Hematopoietic multipotent progenitor cell treated with erythropoietin and hydrocortisone succinate and interleukin-3 and kit ligand, for 4 days (in vitro differentiated cells): ENCODE results near the gene IL9.
"Not testable (repeated sequence)": the region's sequence is repeated elsewhere in the genome, so short reads cannot be mapped to it uniquely, and the experiment has no call there.

Source experiments
- DNase-seq: peaks from one replicate; pipeline ENCODE4 v3.0.0-alpha.2; 2015

IL9 gene

DNA sequence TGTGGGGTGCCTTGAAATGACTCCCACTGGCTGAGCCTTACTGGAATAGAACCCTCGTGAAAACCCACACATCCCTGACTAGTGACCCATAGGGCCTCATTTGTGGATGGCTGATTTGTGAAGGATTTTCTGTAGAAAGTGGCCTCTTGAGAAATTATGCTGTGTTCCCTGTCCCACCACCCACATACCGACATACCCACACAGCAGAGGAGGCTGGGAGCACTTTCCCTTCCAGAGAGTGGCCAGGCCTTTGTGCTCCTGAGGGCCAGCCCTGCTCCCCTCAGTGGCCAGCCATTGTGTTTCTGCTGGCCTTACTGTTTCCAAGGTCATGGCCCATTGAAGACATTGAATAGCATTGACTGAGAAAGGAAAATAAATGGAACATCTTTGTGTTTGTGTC lies 29.6 kb downstream of the IL9 start:
- DNase-seq = no peak

DNA sequence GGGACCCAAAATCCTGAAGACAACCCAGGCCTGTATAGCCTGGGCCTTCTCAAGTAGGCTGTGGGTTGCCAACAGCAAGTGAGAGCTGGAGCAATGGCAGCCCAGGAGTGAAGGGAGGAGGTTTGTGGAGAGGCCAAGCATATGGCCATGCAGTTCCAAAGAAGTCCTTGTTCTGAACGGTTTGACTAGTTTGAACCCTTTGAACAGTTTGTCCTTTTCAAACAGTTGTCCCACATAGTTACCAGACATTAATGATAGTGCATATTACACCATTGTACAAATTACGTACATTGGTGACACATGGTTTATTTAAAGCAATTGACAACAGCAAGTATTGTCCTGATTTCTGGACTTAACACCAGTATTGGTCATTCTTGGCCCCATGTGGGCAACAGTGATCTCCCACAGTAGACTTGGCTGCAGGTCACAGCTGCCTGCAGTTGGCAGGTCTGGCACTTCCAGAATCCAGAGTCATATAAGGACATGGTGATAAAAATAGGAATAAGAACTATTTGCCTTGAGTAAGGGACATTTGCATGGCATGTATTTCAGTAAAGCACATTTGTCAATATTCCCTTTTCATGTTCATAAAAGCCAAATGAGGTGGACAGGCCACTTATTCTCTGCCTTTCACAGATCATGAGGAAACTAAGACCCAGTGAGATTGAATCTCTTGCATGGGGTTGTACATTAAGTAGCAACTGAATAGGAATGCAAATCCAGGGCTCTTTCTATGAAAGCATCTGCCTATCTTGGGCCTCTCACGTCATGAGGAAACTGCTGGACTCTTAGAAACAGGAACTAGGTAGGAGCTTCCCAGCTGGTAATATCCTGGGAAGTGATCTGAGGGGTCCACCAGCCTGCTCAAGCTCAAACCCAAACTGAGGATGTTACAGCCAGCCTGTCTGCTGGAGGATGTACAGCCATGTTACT lies 30.9 kb downstream of the IL9 start:
- DNase-seq = no peak

DNA sequence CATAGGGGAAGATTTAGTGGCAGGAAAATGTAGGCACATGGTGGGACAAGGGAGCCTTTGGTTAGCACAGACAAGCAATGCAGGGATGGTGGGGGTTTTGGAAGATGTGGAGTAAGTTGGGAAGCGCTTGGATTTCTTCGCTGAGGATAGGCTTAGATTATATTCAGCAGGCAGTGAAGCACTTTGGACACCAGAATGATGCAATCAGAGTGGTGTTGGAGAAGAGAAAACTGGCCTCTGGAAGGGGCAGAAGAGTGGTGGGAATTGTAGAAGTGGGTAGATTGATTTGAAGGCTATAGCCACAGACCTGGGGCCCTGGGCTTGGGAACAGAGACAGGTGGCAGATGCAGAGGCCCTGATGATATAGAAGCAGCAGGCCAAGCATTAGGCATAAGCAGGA lies 32.9 kb downstream of the IL9 start:
- no peak for DNase-seq

DNA sequence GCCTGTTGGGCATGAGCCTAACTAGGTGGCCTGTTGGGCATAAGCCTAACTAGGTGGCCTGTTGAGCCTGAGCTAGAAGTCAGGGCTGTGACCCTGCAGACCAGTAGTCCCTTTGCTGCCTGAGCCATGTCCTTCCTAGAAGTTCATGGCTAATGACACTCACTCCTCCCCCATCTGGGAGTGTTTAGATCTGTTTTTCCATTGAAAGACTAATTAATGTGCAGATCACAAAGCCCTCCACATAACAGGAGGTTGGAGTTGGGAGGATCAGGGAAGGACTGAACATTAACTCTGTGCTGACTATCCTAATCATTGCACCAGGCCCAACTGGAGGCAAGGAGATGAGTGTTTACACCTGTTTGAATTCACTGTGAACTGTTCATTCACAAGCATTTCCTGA lies 33.6 kb downstream of the IL9 start:
- no peak for DNase-seq

DNA sequence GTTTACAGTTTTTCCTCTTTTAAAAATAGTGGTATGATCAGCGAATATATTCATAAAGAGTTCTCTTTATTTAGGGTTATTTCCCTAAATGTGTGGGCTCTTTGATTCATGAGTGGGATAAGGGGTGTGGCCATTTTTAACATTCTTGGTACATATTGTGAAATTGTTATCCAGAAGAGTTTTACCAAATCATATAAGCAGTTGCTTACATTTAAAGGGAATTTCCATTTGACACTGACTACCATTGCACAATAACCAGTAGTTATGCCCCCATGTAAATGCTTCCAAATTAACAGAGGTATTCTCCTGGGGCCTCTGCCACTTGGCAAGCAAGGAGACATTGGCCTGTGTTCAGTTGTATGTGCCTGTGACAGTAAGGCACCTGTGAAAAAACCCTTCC lies 34.0 kb downstream of the IL9 start:
- no peak for DNase-seq

DNA sequence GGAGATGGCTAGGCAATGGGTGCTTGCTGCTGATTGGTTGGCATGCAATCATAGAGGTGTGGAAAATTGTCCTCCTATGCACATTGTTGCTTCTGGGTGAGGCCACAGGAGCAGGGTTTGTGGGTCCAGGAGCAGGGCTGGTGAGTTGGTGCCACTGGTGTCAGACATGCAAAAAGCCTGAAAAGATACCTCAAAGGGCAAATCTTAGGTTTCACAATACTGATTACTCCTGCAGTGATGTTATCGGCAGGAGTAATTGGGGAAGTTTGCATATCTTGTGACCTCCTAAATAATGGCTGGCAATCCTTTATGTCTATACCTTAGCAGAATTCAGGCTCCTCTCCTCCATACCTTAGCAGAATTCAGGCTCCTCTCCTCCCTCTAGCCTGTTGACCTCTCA lies 36.0 kb downstream of the IL9 start:
- peak; percentile 22 for DNase-seq

DNA sequence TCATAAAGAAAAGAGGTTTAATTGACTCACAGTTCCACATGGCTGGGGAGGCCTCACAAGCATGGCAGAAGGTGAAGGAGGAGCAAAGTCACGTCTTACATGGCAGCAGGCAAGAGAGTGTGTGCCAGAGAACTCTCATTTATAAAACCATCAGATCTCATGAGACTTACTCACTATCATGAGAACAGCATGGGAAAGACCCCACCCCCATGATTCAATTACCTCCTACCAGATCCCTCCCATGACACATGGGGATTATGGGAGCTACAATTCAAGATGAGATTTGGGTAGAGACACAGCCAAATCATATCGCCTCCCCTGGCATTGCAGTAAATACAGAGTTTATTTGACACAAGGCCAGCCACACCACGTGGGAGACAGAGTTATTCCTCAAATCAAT lies 36.5 kb downstream of the IL9 start:
- DNase-seq = not testable (repeated sequence)

DNA sequence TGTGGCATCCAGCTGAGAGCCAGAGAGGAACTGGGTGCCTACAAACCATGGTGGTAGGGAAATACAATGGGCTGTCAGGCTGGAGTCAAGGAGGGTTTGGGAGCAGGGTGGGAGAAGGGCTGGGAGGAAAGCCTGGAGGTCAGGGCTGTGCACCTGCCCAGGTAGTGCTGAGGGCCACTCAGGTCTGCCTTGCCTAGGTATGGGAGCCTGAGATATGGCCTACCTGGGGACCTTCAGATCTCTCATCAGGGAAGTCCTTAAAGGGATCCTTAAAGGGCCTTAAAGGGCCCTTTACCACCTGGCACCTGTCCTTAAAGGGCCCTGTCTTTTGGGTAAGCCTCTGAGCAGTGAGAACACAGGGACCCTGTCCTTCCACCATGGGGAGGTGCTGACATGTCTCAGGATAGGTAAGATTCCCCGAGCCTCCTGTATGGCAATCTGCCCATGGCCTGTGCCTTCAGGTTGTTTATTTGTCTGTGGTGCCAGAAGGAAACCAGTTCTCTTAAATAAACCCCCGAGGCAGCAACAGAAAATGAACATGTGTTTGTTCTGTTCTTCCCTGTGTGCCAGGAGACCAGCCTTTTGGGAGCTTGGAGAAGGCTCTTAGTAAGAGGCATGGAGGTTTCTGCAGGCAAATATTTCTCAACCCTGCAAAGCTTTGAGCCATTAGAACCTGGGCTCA lies 37.9 kb downstream of the IL9 start:
- no peak for DNase-seq

DNA sequence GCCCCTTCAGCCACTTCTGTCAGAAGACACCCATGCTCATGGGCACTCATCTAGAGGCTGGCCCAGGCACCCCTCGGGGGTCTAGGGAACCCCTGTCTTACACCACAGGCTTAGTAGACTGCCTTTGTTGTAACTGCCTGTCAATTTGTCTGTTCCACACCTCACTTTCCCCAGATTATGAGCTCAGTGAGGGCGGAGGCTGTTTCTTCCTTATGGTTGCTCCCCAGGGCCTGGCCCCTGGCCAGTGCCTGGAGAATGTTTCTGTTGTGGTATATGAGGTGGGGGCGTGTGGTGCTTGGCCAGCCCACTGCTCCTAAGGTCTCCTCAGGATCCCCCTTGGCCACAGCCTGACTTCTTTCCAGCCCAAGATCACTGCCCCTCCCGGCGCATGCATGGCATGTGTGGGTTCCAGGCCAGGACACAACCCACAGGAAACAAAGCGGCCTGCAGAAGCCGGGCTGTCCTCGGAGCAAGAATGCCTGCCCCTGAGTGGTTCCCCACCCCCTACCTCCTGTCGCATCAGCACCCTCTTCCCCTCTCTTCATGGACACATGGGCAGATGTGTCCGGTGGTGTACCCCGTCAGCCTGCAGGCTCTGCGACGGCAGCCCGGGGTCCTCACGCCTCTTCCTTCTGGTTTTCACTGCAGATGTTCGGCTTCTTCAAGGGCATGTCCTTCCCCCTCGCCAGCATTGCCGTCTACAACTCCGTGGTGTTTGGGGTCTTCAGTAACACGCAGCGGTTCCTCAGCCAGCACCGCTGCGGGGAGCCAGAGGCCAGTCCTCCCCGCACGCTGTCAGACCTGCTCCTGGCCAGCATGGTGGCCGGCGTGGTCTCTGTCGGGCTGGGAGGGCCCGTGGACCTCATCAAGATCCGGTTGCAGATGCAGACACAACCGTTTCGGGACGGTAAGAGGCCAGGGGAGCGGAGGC lies 43.5 kb downstream of the IL9 start:
- DNase-seq = no peak

DNA sequence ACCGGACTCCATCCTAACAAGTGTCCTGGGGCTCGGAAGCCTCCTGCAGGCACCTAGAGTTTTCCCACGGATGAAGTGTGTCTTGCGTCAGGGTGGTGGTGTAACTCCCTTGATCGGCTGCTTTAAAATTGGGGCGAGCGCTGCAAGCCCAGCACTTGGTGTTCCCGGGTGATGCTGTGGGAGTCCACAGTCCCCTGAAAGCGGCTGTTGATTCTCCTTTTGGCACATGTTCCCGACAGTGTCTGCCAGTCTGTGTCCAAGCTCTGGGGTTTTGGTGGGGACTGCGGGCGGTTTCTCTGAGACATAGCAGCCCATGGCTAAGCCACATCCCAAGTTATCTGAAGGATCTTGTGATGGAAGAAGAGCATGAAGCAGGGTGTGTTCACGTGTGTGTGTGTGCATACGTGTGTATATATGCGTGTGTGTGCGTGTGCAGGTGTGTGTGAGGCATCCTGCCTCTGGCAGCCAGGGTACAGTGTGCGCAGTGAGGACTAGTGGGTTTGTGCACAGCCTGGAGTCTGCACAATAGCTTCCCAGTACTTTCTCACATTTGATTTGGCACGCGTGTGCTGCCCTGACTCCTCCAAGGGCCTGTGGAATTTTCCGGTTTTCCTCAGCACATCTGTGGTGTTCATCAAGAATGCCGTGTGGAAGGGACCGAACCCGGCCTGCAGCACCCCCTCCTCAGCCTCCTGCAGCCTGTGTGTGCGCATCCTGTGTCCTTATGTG lies 44.3 kb downstream of the IL9 start:
- DNase-seq = no peak

DNA sequence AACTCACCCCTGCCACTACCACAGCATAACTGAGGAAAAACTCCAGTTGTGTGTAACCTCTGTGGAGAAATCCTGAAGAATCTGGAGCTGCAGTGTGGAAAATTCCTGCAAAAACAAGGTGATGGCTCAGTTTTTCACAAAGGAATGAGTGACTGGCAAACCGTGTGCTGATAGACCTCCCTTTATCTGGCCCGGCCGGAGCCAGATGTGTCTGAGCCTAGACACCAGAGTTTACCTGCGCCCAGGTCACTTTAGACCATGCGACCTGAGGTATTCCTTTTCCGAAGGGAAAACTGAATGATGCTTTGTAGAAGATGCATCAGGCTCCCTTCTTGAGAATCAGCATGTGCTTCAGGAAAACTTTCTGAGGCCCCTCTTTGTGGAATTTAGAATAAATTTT lies 45.0 kb downstream of the IL9 start:
- DNase-seq = no peak

DNA sequence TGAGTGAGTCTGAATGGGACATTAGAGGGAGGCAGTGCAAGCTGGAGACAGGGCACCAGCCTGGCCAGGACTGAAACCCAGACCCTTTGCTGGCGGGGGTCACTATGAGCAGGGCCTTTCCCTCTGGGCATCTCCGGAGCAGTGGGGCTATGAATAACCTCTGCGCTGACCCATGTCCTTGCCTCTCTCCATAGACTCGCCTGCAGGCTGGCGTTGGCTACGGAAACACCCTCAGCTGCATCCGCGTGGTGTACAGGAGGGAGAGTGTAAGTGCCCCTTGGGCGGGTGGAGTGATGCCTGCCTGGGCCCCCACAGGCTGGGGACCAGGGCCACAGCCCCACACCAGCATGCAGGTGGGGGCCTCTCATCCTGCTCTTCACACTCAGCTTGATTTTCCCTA lies 45.4 kb downstream of the IL9 start:
- DNase-seq = no peak

DNA sequence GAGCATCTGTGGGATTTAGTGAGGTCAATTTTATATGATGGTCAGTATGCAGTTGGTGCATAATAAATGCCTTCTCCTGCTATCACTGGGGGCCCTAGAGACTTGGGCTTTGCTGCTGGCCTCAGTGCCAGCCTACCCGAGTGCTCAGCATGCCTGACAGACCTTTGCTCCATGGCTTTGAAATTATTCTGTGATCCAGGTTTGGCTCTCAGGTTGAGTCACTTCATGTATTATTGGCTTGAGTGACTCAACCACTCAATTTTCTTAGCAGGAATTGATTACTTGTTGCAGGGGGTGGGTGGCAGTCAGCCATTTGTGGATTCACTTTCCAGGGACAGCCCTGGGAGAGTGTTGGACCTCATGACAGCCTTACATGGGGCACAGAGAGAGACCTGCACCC lies 47.7 kb downstream of the IL9 start:
- DNase-seq = no peak

DNA sequence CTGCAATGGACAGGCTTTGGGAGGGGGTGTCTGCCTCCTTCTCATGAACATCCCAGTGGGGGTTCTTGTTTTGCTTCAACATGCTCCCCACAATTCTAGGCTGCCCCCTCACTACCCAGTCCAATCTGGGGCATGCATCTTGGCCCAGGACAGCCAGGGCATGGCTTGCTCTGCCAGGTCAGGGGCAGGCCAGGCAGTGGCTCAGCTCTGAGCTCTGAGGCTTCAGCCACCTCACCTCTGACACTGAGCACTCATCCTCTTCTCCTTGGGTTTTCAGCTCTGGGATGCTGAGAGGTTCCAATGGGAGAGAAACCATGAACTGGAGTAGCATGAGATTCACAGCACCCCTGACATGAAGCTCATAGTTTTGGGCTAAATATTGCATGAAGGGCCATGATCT lies 49.3 kb downstream of the IL9 start:
- DNase-seq = no peak

DNA sequence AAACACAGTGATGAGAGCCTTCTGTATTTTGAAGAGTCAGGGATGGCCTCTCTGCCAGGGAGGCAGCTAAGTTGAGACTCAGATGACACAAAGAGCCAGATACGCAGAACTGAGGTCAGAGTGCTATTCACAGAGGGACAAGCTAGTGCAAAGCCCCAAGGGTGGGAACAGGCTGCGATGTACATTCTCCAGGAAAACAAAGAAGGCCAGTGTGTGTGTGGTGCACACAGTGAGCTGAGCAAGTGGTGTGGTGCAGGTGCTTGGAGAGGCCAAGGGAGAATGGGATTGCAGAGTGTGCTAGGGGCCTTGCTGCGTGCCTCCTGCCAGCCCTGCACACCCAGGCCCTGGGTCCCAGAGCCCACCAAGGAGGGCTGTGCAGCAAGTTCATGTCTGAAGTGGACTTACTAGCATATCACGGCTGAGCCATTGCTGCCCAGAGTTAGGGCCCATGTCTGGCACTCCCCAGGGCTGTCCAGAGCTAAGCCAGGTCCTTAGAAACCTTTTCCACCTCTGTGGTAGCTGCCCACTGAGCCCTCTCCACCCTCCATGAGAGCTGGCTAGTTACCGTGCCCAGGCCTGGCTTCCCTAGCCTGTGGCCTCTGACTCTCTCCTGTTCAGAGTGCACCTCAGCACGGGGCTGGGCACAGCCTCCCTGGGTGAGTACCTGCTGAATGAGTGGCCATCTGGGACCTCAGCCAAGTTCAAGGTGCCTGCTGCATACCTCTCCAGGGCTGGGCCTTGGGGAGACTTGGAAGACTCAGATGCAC lies 51.9 kb downstream of the IL9 start:
- no peak for DNase-seq

DNA sequence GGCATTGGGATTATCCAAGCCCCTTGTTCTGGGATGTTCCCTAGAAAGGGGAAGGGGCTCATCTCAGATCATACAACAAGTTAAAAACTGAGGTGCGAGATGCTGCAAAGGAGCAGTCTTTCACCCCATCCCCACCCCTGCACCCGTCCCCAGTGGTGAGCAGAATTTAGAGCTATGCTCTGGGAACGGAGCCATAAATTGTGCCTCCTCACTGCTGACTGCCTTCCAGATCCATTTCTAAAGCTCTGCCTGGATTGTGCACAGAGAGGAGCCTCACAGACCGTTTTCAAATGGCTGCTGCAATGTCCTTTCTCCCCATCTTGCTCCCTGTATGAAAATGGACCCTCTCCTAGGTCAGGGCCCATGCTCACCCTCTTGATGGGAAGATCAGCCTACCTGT lies 52.9 kb downstream of the IL9 start:
- DNase-seq = no peak
